ENCODE data around the gene C1GALT1C1.

GRCh38 chrX:120614816-120615215, 15.0 kb downstream of the C1GALT1C1 start:
- TF ChIP-seq, protein P1, sequence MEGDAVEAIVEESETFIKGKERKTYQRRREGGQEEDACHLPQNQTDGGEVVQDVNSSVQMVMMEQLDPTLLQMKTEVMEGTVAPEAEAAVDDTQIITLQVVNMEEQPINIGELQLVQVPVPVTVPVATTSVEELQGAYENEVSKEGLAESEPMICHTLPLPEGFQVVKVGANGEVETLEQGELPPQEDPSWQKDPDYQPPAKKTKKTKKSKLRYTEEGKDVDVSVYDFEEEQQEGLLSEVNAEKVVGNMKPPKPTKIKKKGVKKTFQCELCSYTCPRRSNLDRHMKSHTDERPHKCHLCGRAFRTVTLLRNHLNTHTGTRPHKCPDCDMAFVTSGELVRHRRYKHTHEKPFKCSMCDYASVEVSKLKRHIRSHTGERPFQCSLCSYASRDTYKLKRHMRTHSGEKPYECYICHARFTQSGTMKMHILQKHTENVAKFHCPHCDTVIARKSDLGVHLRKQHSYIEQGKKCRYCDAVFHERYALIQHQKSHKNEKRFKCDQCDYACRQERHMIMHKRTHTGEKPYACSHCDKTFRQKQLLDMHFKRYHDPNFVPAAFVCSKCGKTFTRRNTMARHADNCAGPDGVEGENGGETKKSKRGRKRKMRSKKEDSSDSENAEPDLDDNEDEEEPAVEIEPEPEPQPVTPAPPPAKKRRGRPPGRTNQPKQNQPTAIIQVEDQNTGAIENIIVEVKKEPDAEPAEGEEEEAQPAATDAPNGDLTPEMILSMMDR (IDR thresholded peaks at IDR 0.05; ENCODE audit: insufficient read depth, low read depth, low read length), result no peak
- no peak for TF ChIP-seq EZH2 (IDR thresholded peaks at IDR 0.05; ENCODE audit: insufficient read depth, low read length)
